T-helper 1 cell treated with Interleukin-12 subunit alpha and Interleukin-12 subunit beta and Interleukin-4 antibody, amounts not matched to agents 30 ng/mL and 1 ng/mL, for 36 hours (primary cell): ENCODE measurements around the gene PCDHA1. TPM values are rescaled to one million over a fixed set of nuclear protein-coding genes. Genes with fewer than 3 reads are reported as not detected.

Experiments
- intact Hi-C: fragments of 100-400 bp; cut with micrococcal nuclease; formaldehyde crosslinking; loops from one replicate; pipeline ENCODE4 v1.15.1; 2024
- total RNA-seq: library from RNA; stranded (reverse); gene quantifications from 2 replicates; pipeline ENCODE4 v1.2.3, GENCODE V29; 2022

The PCDHA1 gene
- total RNA-seq, 1 donor from 2014 or later = not detected

- intact Hi-C loops = no loop called here
These were observed 187.6 kb downstream of the PCDHA1 start for GRCh38 chr5:140973550-140973949.

- intact Hi-C loops = no loop called here
These were observed 191.1 kb downstream of the PCDHA1 start for GRCh38 chr5:140977003-140977402.

- intact Hi-C loops = no loop called here
These were observed 192.3 kb downstream of the PCDHA1 start for GRCh38 chr5:140978260-140978659.

- intact Hi-C loops = no loop called here
These were observed 193.0 kb downstream of the PCDHA1 start for GRCh38 chr5:140978983-140979382.

- intact Hi-C loops = no loop called here
These were observed 196.3 kb downstream of the PCDHA1 start for GRCh38 chr5:140982083-140982716.

GRCh38 chr5:140986117-140986521 is 200.2 kb downstream of the PCDHA1 start:
- intact Hi-C loops = no loop called here

- intact Hi-C loops = no loop called here
These were observed 202.2 kb downstream of the PCDHA1 start for GRCh38 chr5:140988100-140988499.

- intact Hi-C loops = no loop called here
These were observed 202.7 kb downstream of the PCDHA1 start for GRCh38 chr5:140988608-140989007.

GRCh38 chr5:140989254-140990020 is 203.5 kb downstream of the PCDHA1 start:
- intact Hi-C loops = no loop called here

- intact Hi-C loops = no loop called here
These were observed 206.9 kb downstream of the PCDHA1 start for GRCh38 chr5:140992828-140993227.

GRCh38 chr5:140996060-140996459 is 210.1 kb downstream of the PCDHA1 start:
- intact Hi-C loops = no loop called here

- intact Hi-C loops = no loop called here
These were observed 213.0 kb downstream of the PCDHA1 start for GRCh38 chr5:140998921-140999410.

GRCh38 chr5:141001446-141001843 is 215.5 kb downstream of the PCDHA1 start:
- intact Hi-C loops = no loop called here

GRCh38 chr5:141001844-141002604 is 216.1 kb downstream of the PCDHA1 start:
- intact Hi-C loops = no loop called here

GRCh38 chr5:141002605-141002965 is 216.6 kb downstream of the PCDHA1 start:
- intact Hi-C loops = no loop called here

- intact Hi-C loops = no loop called here
These were observed 217.1 kb downstream of the PCDHA1 start for GRCh38 chr5:141003031-141003430.

- intact Hi-C loops = no loop called here
These were observed 218.1 kb downstream of the PCDHA1 start for GRCh38 chr5:141003791-141004611.

- intact Hi-C loops = no loop called here
These were observed 221.9 kb downstream of the PCDHA1 start for GRCh38 chr5:141007791-141008190.

- intact Hi-C loops = no loop called here
These were observed 224.3 kb downstream of the PCDHA1 start for GRCh38 chr5:141010047-141010793.

GRCh38 chr5:141017943-141018342 is 232.0 kb downstream of the PCDHA1 start:
- intact Hi-C loops = no loop called here
